Coronary artery (tissue), 2 donors: Measurements from ENCODE around the gene PMAIP1.

Experiments used
- DNase-seq: peaks from one replicate; pipeline ENCODE4 v3.0.0-alpha.2; 2017; ENCODE audit warnings: low spot score
- H3K27ac ChIP-seq, 2 donors: fragments of 200-600 bp; sonication (generic); one replicate each; pipeline ENCODE4 v1.5.1; 2016 to 2019
- H3K4me3 ChIP-seq: fragments of 200-600 bp; sonication (generic); 2 replicates; pipeline ENCODE4 v1.5.1; 2016; ENCODE audit warnings: mild to moderate bottlenecking, moderate library complexity
- TF ChIP-seq, protein P1 (sequence below): fragments of 200-600 bp; sonication (generic); IDR thresholded peaks from one replicate; pipeline ENCODE4 v1.5.1; 2019; ENCODE audit warnings: antibody characterized with exemption

PMAIP1 gene

DNA sequence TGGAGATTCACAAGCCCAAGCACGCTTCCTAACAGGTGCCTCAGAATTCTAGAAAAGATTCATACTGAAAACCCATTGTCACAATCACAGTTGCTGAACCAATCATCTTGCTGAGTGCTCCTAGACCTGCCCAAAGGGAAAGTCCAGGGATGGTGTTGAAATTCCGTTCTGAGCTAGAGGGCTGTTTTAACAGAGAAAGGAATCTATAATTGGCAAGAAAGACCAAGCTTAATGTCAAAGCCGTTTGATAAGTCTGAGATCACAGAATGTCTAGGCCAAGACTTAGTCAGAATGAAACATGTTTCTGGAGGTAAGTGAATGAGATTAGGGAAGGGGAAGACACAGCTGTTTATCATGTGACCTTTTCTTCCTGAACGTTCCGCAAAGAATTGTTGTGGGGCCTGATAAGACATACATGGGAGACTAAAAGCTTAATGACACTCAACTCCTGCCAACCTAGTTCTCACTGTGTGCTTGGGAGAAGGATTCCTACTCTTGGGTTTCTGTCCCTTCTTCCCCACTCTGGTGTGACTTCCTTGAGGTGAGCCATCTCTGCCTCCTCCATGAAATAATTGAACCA lies 27.5 kb downstream of the PMAIP1 start:
- TF ChIP-seq, protein P1, sequence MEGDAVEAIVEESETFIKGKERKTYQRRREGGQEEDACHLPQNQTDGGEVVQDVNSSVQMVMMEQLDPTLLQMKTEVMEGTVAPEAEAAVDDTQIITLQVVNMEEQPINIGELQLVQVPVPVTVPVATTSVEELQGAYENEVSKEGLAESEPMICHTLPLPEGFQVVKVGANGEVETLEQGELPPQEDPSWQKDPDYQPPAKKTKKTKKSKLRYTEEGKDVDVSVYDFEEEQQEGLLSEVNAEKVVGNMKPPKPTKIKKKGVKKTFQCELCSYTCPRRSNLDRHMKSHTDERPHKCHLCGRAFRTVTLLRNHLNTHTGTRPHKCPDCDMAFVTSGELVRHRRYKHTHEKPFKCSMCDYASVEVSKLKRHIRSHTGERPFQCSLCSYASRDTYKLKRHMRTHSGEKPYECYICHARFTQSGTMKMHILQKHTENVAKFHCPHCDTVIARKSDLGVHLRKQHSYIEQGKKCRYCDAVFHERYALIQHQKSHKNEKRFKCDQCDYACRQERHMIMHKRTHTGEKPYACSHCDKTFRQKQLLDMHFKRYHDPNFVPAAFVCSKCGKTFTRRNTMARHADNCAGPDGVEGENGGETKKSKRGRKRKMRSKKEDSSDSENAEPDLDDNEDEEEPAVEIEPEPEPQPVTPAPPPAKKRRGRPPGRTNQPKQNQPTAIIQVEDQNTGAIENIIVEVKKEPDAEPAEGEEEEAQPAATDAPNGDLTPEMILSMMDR: no peak
- Histone ChIP-seq H3K4me3 (no peak overlapping the region), H3K27ac (no peak overlapping the region)
- DNase-seq: no peak

DNA sequence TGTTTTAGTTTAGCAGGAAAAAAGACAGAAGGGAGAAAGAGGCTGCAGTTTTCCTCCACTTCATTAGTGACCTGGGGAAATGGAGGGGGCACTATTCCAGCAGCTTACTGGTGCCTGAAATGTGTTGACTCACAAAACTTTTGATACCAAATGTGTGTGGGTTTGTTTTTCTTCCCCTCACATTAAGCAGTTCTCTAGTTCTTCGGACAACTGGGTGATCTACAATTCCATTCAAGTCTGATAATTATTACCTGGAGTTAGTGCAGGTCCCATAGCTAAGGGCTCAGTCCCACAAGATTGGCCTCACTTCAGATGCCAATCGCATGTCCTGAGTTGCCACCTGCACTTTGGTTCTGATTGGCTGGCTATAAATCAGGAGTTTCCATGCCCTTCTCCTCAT lies 28.4 kb downstream of the PMAIP1 start:
- Histone ChIP-seq H3K4me3 (no peak overlapping the region), H3K27ac (no peak overlapping the region)
- no peak for DNase-seq
- TF ChIP-seq, protein P1: no peak

DNA sequence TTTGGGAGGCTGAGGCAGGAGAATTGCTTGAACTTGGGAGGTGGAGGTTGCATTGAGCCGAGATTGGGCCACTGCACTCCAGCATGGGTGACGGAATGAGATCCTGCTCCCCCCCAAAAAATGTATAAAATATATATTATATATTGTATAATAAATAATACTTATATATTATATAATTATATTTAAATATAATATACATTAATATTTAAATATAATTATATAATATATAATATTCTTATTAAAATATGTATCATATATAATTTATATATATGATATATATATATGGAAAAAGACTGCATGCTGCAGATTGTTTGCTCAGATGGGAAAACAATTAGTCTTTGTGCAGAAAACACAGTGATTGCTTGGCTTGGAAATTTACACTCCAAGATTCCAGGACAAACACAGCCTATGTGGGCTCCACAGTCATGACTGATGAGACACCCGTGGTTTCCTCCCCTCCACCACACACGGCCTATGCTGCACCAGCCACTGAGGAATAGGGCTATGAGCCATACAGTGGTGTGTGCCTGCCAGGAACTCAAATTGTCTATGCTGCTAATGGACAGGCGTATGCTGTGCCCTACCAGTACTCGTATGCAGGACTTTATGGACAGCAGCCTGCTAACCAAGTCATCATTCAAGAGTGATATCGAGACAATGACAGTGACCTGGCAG lies 30.0 kb downstream of the PMAIP1 start:
- Histone ChIP-seq H3K4me3 (no peak overlapping the region), H3K27ac (no peak overlapping the region)
- DNase-seq: no peak
- TF ChIP-seq, protein P1: no peak

DNA sequence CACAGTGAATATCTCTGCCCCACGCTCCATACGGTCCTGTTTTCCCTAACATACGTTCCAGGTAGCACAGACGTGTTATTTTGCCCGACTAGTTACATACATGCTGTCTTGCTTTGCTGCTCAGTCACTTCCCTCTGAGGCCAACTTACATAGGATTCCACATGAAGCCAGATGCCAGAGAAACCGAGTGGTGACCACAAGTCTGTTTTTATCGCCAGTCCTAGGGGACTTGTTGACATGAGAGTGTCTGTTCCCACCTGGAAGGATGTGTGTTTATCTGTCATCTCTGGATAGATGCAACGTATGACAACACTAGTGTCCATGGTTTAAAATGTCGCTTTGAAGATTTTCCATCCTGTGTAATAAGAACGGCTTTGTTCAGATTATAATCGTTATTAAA lies 32.6 kb downstream of the PMAIP1 start:
- TF ChIP-seq, protein P1: no peak
- no peak for DNase-seq
- no peak overlapping the region for H3K4me3 ChIP-seq
- H3K27ac ChIP-seq: no peak overlapping the region

DNA sequence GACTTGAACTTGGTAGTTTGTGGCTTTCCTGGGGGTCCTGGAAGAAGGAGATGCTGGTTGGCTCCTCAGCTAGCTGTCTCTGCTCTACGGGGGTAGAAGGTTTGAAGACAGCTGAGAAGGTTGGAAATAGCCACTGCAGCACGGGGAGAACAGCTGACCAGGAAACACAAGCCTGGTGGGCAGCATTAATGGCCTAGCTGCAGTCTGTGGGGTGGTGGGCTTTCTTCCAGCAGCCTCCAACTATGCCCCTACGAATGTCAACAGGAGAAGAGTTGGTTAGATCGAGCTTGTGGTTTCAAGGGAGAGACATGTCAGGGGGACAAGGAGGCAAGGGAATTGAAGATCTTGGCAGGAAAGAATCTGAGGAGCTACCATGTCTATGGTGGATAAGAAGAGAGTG lies 38.9 kb downstream of the PMAIP1 start:
- DNase-seq: no peak
- no peak overlapping the region for H3K4me3 ChIP-seq
- H3K27ac ChIP-seq: no peak overlapping the region
- TF ChIP-seq, protein P1: no peak

DNA sequence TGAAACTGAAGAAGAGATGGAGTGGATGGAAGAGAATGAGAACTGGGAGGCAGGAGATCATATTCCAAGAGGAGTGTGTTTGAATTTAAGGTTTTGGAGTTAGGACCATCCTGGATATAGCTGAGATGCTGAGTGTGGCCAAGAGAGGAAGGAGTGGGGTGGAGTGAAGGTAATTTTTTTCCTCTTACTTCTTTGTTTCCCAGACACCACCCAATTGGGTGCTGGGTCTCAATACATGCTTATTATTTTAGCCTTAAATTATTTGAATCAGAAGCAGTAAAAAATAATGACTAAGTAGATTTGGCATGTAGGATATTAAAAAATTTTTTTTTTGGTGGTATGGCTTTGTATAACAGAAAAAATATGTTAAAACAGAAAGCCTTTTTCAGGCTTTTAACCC lies 39.3 kb downstream of the PMAIP1 start:
- H3K4me3 ChIP-seq: no peak overlapping the region
- H3K27ac ChIP-seq: no peak overlapping the region
- TF ChIP-seq, protein P1: no peak
- no peak for DNase-seq

DNA sequence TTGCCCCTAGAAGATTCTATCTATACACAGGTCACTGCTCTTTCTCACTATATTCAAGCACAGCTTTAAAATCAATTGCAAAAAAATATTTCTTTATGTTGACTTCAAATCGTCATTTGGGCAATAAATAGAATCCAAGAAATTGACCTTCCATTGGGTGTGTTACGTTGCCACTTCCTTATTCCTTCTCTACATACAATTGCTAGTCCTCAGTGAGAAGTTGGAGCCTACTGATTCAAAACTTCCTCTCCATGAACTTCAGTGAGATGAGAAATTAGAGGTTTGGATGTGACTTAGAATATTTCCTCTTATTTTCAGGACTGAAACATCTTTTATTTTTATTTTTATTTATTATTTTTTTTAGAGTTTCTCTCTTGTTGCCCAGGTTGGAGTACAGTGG lies 40.3 kb downstream of the PMAIP1 start:
- Histone ChIP-seq H3K4me3 (no peak overlapping the region), H3K27ac (no peak overlapping the region)
- no peak for DNase-seq
- TF ChIP-seq, protein P1: no peak
